SK-N-SH treated with all-trans-retinoic acid at 6 μM for 48 hours (cell line): ENCODE measurements around the gene RAC2.

ENCODE experiments used
- ATAC-seq: fragments of 200-7000 bp; cut with Tn5 transposase; 3 replicates; pipeline ENCODE4 v1.9.1; 2020; ENCODE audit warnings: mild to moderate bottlenecking, moderate library complexity
- ARNTL ChIP-seq: fragments of 450-650 bp; formaldehyde crosslinking; IDR thresholded peaks from 2 replicates; pipeline ENCODE4 v1.5.0; 2020; ENCODE audit warnings: low read depth, mild to moderate bottlenecking, moderate library complexity, borderline replicate concordance
- BACH2 ChIP-seq: fragments of 250-450 bp; sonication (Bioruptor Pico); IDR thresholded peaks from 2 replicates; pipeline ENCODE4 v1.9.0; 2021; ENCODE audit warnings: mild to moderate bottlenecking, borderline replicate concordance
- CREB5 ChIP-seq: fragments of 250-450 bp; sonication (Bioruptor Pico); IDR thresholded peaks from 2 replicates; pipeline ENCODE4 v1.5.1; 2020; ENCODE audit warnings: low read depth, mild to moderate bottlenecking, moderate library complexity
- CSDC2 ChIP-seq: fragments of 250-450 bp; sonication (Bioruptor Pico); IDR thresholded peaks from 2 replicates; pipeline ENCODE4 v1.5.0; 2020; ENCODE audit warnings: mild to moderate bottlenecking, moderate library complexity
- ESRRG ChIP-seq: fragments of 250-450 bp; sonication (Bioruptor Pico); IDR thresholded peaks from 2 replicates; pipeline ENCODE4 v1.6.1; 2021; ENCODE audit warnings: mild to moderate bottlenecking
- GLIS3 ChIP-seq: fragments of 250-450 bp; sonication (Bioruptor Pico); IDR thresholded peaks from 2 replicates; pipeline ENCODE4 v1.5.0; 2020; ENCODE audit warnings: mild to moderate bottlenecking, moderate library complexity
- ISL1 ChIP-seq: fragments of 250-450 bp; sonication (Bioruptor Pico); IDR thresholded peaks from 2 replicates; pipeline ENCODE4 v2.1.2; 2022; ENCODE audit warnings: mild to moderate bottlenecking, moderate library complexity
- POU6F1 ChIP-seq: fragments of 250-450 bp; sonication (Bioruptor Pico); IDR thresholded peaks from 2 replicates; pipeline ENCODE4 v1.8.0; 2021; ENCODE audit warnings: low read depth, mild to moderate bottlenecking, moderate library complexity, borderline replicate concordance
- PPARA ChIP-seq: fragments of 250-450 bp; sonication (Bioruptor Pico); IDR thresholded peaks from 2 replicates; pipeline ENCODE4 v1.5.0; 2020; ENCODE audit warnings: mild to moderate bottlenecking, borderline replicate concordance
- RARB ChIP-seq: fragments of 250-450 bp; sonication (Bioruptor Pico); IDR thresholded peaks from 2 replicates; pipeline ENCODE4 v1.8.0; 2021; ENCODE audit warnings: mild to moderate bottlenecking, moderate library complexity
- SNAI2 ChIP-seq: fragments of 250-450 bp; sonication (Bioruptor Pico); IDR thresholded peaks from 2 replicates; pipeline ENCODE4 v1.5.0; 2020; ENCODE audit warnings: mild to moderate bottlenecking, moderate library complexity
- TCF4 ChIP-seq: fragments of 250-450 bp; sonication (Bioruptor Pico); IDR thresholded peaks from 2 replicates; pipeline ENCODE4 v1.8.0; 2021; ENCODE audit warnings: mild to moderate bottlenecking, moderate library complexity, borderline replicate concordance
- TOX ChIP-seq: fragments of 250-450 bp; sonication (Bioruptor Pico); IDR thresholded peaks from 2 replicates; pipeline ENCODE4 v1.8.0; 2021; ENCODE audit warnings: mild to moderate bottlenecking, moderate library complexity, borderline replicate concordance
- TSHZ2 ChIP-seq: fragments of 250-450 bp; sonication (Bioruptor Pico); IDR thresholded peaks from 2 replicates; pipeline ENCODE4 v1.5.0; 2020; ENCODE audit warnings: mild to moderate bottlenecking, moderate library complexity
- ZC3H10 ChIP-seq: fragments of 250-450 bp; sonication (Bioruptor Pico); IDR thresholded peaks from 2 replicates; pipeline ENCODE4 v1.5.1; 2021; ENCODE audit warnings: mild to moderate bottlenecking, moderate library complexity
- ZFP3 ChIP-seq: fragments of 250-450 bp; sonication (Bioruptor Pico); IDR thresholded peaks from 2 replicates; pipeline ENCODE4 v1.5.0; 2020; ENCODE audit warnings: mild to moderate bottlenecking, moderate library complexity
- ZFP30 ChIP-seq: fragments of 450-650 bp; formaldehyde crosslinking; IDR thresholded peaks from 2 replicates; pipeline ENCODE4 v1.5.0; 2022; ENCODE audit warnings: mild to moderate bottlenecking, moderate library complexity
- ZNF565 ChIP-seq: fragments of 450-650 bp; formaldehyde crosslinking; conservative IDR thresholded peaks from 2 replicates; pipeline ENCODE4 v1.5.0; 2020; ENCODE audit warnings: low read depth, mild to moderate bottlenecking, moderate library complexity
- ZNF70 ChIP-seq: fragments of 450-650 bp; formaldehyde crosslinking; IDR thresholded peaks from 2 replicates; pipeline ENCODE4 v1.5.0; 2020; ENCODE audit warnings: mild to moderate bottlenecking, moderate library complexity
- ZNF8 ChIP-seq: fragments of 450-650 bp; formaldehyde crosslinking; IDR thresholded peaks from 2 replicates; pipeline ENCODE4 v1.5.0; 2020; ENCODE audit warnings: mild to moderate bottlenecking, moderate library complexity
- TF ChIP-seq, protein P1 (sequence below): fragments of 250-450 bp; sonication (Bioruptor Pico); IDR thresholded peaks from 2 replicates; pipeline ENCODE4 v1.5.1; 2021; ENCODE audit warnings: mild to moderate bottlenecking, moderate library complexity
- TF ChIP-seq, protein P2 (sequence below): fragments of 250-450 bp; sonication (Bioruptor Pico); IDR thresholded peaks from 2 replicates; pipeline ENCODE4 v1.8.0; 2020; ENCODE audit warnings: mild to moderate bottlenecking, moderate library complexity, borderline replicate concordance

Gene RAC2

DNA sequence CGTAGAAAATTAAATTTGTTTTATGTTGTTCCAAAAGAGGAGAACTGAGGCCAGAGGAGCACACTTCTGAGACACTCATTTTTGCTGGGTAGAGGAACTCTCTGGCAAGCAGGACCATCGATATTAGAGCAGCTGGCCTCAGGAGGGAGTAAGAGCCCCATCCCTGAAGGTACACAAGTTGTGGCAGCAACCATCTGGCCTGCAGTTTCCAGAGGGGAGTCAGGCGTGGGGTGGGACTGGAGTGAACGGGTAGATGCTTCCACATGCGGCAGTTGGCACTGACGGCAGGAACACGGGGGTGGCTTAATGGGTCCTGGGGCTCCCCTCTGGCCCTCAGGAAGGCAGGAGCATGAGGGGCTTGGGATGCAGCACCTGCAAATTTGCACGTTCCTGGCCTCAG, 18.6 kb downstream of the RAC2 start:
- no peak for ATAC-seq
- TF ChIP-seq ISL1 (CRISPR knock-in tag) (no peak), ZNF565 (CRISPR knock-in tag) (no peak), RARB (CRISPR knock-in tag) (no peak), CREB5 (CRISPR knock-in tag) (no peak), ARNTL (no peak), ESRRG (CRISPR knock-in tag) (no peak), PPARA (CRISPR knock-in tag) (no peak), TOX (CRISPR knock-in tag) (no peak), BACH2 (CRISPR knock-in tag) (no peak), ZFP3 (no peak), GLIS3 (no peak), ZFP30 (CRISPR knock-in tag) (no peak), CSDC2 (CRISPR knock-in tag) (no peak), ZC3H10 (CRISPR knock-in tag) (no peak), POU6F1 (no peak), SNAI2 (no peak)
- TF ChIP-seq, protein P1, sequence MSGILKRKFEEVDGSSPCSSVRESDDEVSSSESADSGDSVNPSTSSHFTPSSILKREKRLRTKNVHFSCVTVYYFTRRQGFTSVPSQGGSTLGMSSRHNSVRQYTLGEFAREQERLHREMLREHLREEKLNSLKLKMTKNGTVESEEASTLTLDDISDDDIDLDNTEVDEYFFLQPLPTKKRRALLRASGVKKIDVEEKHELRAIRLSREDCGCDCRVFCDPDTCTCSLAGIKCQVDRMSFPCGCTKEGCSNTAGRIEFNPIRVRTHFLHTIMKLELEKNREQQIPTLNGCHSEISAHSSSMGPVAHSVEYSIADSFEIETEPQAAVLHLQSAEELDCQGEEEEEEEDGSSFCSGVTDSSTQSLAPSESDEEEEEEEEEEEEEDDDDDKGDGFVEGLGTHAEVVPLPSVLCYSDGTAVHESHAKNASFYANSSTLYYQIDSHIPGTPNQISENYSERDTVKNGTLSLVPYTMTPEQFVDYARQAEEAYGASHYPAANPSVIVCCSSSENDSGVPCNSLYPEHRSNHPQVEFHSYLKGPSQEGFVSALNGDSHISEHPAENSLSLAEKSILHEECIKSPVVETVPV (CRISPR knock-in tag), result no peak

- TF ChIP-seq RARB (CRISPR knock-in tag), result no peak
- TF ChIP-seq ZNF565 (CRISPR knock-in tag), result no peak
- TF ChIP-seq CREB5 (CRISPR knock-in tag), result no peak
- TF ChIP-seq, protein P2, sequence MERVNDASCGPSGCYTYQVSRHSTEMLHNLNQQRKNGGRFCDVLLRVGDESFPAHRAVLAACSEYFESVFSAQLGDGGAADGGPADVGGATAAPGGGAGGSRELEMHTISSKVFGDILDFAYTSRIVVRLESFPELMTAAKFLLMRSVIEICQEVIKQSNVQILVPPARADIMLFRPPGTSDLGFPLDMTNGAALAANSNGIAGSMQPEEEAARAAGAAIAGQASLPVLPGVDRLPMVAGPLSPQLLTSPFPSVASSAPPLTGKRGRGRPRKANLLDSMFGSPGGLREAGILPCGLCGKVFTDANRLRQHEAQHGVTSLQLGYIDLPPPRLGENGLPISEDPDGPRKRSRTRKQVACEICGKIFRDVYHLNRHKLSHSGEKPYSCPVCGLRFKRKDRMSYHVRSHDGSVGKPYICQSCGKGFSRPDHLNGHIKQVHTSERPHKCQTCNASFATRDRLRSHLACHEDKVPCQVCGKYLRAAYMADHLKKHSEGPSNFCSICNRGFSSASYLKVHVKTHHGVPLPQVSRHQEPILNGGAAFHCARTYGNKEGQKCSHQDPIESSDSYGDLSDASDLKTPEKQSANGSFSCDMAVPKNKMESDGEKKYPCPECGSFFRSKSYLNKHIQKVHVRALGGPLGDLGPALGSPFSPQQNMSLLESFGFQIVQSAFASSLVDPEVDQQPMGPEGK (CRISPR knock-in tag), result no peak
- no peak for TF ChIP-seq PPARA (CRISPR knock-in tag)
- TF ChIP-seq TSHZ2 (CRISPR knock-in tag), result no peak
- no peak for TF ChIP-seq TCF4 (CRISPR knock-in tag)
- TF ChIP-seq, protein P1 (CRISPR knock-in tag), result no peak
- no peak for TF ChIP-seq ZFP30 (CRISPR knock-in tag)
- TF ChIP-seq ISL1 (CRISPR knock-in tag), result no peak
- no peak for TF ChIP-seq ZC3H10 (CRISPR knock-in tag)
- TF ChIP-seq ZNF70 (CRISPR knock-in tag), result no peak
- no peak for TF ChIP-seq CSDC2 (CRISPR knock-in tag)
- no peak for TF ChIP-seq ZNF8
- TF ChIP-seq ZFP3, result no peak
- no peak for TF ChIP-seq ESRRG (CRISPR knock-in tag)
Measured at GRCh38 chr22:37224757-37225420, 19.2 kb downstream of the RAC2 start.

More at GRCh38 chr22:37224757-37225420, 19.2 kb downstream of the RAC2 start:
- ATAC-seq, result no peak
